GM23248 (cell line): ENCODE measurements around the gene RFPL3.

Source experiments
- EZH2 ChIP-seq: fragments of 200-600 bp; sonication (generic); IDR thresholded peaks from 2 replicates; pipeline ENCODE4 v1.6.1; 2018; ENCODE audit warnings: antibody characterized with exemption, mild to moderate bottlenecking; ENCODE audit not compliant: insufficient read depth, poor library complexity, severe bottlenecking
- EZH2phosphoT487 ChIP-seq: fragments of 200-600 bp; sonication (generic); IDR thresholded peaks from 2 replicates; pipeline ENCODE4 v1.6.1; 2018; ENCODE audit warnings: antibody characterized with exemption, moderate library complexity, mild to moderate bottlenecking, low read depth; ENCODE audit not compliant: insufficient read depth

DNA sequence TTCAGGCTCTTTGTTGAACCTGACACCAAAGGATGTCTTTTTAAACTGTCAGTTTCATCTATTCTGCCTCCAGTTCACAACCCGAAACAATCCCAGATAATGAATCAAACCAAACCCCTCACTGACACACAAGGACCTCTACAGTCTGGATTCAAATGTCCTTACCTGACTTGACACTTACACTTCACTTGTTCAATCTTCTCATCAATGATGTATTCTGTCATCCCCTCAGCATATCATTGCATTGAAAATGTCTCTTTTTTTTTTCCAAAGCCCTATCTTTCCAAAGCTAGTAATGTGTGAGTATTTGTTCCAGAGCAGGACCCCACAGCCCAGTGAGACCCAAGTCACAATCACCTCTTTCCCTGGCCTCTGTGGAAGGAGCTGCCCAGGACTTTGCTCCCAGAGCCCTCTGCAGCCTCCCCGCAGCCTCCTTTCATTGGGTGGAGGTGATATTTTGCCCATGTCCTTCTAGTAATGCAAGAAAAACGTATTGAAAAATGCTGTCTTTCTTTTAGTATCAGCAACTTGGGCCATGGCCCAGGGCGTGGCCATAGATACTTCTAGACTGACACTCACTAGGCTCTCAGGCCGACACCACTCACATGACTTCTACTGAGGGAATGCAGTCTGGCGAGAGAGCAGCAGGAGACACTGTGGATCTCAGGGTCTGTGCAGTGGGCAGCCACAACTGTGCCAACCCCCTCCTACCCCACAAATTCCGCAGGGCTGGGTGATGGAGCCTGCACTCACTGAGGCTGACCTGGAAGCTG is 18.2 kb downstream of the RFPL3 start:
- no peak for TF ChIP-seq EZH2
- TF ChIP-seq EZH2phosphoT487: no peak
